ENCODE results near the gene RNASE11. TPM values are rescaled to one million over a fixed set of nuclear protein-coding genes. Genes with fewer than 3 reads are reported as not detected.
"Not testable (repeated sequence)": the region's sequence is repeated elsewhere in the genome, so short reads cannot be mapped to it uniquely, and the experiment has no call there.

Gene RNASE11
- total RNA-seq, 1 experiment from 2014 or later = not detected

DNA sequence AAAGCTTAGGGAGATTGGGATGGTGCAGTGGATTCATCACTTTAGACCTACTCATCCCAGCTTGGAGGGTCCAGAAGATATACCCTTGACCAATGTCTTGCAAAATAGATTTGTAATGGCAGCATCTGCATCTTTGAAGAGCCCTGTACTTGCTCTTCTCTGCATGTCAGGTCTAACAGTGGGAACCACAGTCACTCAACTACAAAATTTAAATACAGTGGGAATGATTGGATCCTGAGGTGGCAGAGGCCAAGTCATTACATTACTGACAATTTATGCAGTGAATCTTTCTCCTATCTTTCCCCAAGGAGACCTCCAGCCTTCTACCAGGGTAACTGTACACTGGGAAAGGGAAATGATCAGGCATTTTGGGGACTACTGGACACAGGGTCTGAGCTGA, 18.7 kb downstream of the RNASE11 start:
- intact Hi-C loops (cut with micrococcal nuclease; ENCODE audit: unreplicated experiment) = no loop called here
- Histone ChIP-seq H3K4me1 (no peaks in the 10 kb centered on the region), H3K4me3 (ENCODE audit: low read depth, low read length) (no peak overlapping the region), H3K9me3 (peaks cover 2% of the 10 kb centered on the region; the same call in 1 of the 2 replicates), H3K27me3 (replicated peaks; ENCODE audit: control insufficient read depth, insufficient read depth, low read length) (no peaks in the 10 kb centered on the region), H3K36me3 (ENCODE audit: control insufficient read depth, insufficient read depth, low read length) (no peaks in the 10 kb centered on the region)
- Mint-ChIP-seq H3K27ac (ENCODE audit: unreplicated experiment) (no peak overlapping the region), H3K36me3 (ENCODE audit: insufficient read depth, unreplicated experiment) (no peaks in the 10 kb centered on the region), H3K4me1 (ENCODE audit: low read depth, unreplicated experiment) (no peaks in the 10 kb centered on the region), H3K4me3 (ENCODE audit: unreplicated experiment) (no peak overlapping the region), H3K9me3 (ENCODE audit: unreplicated experiment) (no peaks in the 10 kb centered on the region), H3K27me3 (ENCODE audit: insufficient read depth, unreplicated experiment) (peaks cover 3% of the 10 kb centered on the region)
- CTCF ChIA-PET = no interaction called here
- POLR2A ChIA-PET = no interaction called here
- BruUV-seq (replicated peaks) = no TSS peak
- no peak for DNase-seq
- TF ChIP-seq, protein P1, sequence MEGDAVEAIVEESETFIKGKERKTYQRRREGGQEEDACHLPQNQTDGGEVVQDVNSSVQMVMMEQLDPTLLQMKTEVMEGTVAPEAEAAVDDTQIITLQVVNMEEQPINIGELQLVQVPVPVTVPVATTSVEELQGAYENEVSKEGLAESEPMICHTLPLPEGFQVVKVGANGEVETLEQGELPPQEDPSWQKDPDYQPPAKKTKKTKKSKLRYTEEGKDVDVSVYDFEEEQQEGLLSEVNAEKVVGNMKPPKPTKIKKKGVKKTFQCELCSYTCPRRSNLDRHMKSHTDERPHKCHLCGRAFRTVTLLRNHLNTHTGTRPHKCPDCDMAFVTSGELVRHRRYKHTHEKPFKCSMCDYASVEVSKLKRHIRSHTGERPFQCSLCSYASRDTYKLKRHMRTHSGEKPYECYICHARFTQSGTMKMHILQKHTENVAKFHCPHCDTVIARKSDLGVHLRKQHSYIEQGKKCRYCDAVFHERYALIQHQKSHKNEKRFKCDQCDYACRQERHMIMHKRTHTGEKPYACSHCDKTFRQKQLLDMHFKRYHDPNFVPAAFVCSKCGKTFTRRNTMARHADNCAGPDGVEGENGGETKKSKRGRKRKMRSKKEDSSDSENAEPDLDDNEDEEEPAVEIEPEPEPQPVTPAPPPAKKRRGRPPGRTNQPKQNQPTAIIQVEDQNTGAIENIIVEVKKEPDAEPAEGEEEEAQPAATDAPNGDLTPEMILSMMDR (IDR thresholded peaks at IDR 0.05; ENCODE audit: insufficient read depth in 1 of 2, low read depth in 1 of 2, low read length in 1 of 2, severe bottlenecking in 1 of 2, unreplicated experiment in 1 of 2) = no peak

DNA sequence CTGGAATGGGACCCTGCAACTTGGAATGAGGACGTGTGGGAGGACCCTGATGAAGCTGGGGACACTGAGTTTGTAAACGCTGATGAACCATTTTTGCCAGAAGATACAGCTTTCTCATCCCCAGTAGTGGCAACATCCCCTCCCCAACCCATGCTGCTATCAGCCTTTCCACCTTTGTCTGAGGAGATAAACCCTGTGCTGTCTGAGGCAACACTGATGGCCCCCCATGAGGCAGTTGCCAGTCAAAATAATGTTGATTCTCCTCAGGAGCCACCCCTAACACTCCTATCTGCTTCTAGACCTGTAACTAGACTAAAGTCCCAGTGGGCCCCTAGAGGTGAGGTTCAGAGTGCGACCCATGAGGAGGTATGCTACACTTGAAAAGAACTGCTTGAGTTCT, 19.4 kb downstream of the RNASE11 start:
- TF ChIP-seq, protein P1 (IDR thresholded peaks at IDR 0.05; ENCODE audit: insufficient read depth in 1 of 2, low read depth in 1 of 2, low read length in 1 of 2, severe bottlenecking in 1 of 2, unreplicated experiment in 1 of 2) = no peak
- Mint-ChIP-seq H3K36me3 (ENCODE audit: insufficient read depth, unreplicated experiment) (no peaks in the 10 kb centered on the region), H3K4me1 (ENCODE audit: low read depth, unreplicated experiment) (no peaks in the 10 kb centered on the region), H3K27ac (ENCODE audit: unreplicated experiment) (no peak overlapping the region), H3K27me3 (ENCODE audit: insufficient read depth, unreplicated experiment) (peaks cover 3% of the 10 kb centered on the region), H3K4me3 (ENCODE audit: unreplicated experiment) (no peak overlapping the region), H3K9me3 (ENCODE audit: unreplicated experiment) (no peaks in the 10 kb centered on the region)
- intact Hi-C loops (cut with micrococcal nuclease; ENCODE audit: unreplicated experiment) = no loop called here
- ChIA-PET CTCF (no interaction called here), POLR2A (no interaction called here)
- no peaks in the 10 kb centered on the region for H3K36me3 ChIP-seq (ENCODE audit: control insufficient read depth, insufficient read depth, low read length)
- H3K4me1 ChIP-seq = no peaks in the 10 kb centered on the region
- H3K9me3 ChIP-seq = 0 out of 2 replicates have a peak, but pooled peaks cover 2% of the 10 kb centered on the region
- H3K27me3 ChIP-seq (replicated peaks; ENCODE audit: control insufficient read depth, insufficient read depth, low read length) = no peaks in the 10 kb centered on the region
- no peak for DNase-seq
- no peak overlapping the region for H3K4me3 ChIP-seq (ENCODE audit: low read depth, low read length)
- BruUV-seq (replicated peaks) = no TSS peak

DNA sequence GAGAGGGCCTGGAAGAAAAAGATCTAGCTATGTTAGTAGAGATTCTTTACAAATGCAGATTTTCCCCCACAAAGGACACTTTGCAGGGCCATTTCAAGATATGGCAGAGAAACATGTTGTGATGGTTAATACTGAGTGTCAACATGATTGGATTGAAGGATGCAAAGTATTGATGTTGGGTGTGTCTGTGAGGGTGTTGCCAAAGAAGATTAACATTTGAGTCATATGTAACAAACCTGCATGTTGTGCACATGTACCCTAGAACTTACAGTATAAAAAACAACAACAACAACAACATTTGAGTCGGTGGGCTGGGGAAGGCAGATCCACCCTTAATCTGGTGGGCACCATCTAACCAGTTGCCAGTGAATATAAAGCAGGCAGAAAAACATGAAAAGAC, 20.6 kb downstream of the RNASE11 start:
- H3K36me3 ChIP-seq (ENCODE audit: control insufficient read depth, insufficient read depth, low read length); POLR2A ChIA-PET; H3K4me1 Mint-ChIP-seq (ENCODE audit: low read depth, unreplicated experiment); H3K9me3 ChIP-seq; H3K4me1 ChIP-seq; intact Hi-C loops (cut with micrococcal nuclease; ENCODE audit: unreplicated experiment); CTCF ChIA-PET; H3K27ac Mint-ChIP-seq (ENCODE audit: unreplicated experiment); BruUV-seq (replicated peaks); H3K27me3 Mint-ChIP-seq (ENCODE audit: insufficient read depth, unreplicated experiment); H3K4me3 ChIP-seq (ENCODE audit: low read depth, low read length); H3K27me3 ChIP-seq (replicated peaks; ENCODE audit: control insufficient read depth, insufficient read depth, low read length); H3K9me3 Mint-ChIP-seq (ENCODE audit: unreplicated experiment); H3K36me3 Mint-ChIP-seq (ENCODE audit: insufficient read depth, unreplicated experiment); H3K4me3 Mint-ChIP-seq (ENCODE audit: unreplicated experiment); DNase-seq: not testable (repeated sequence)

DNA sequence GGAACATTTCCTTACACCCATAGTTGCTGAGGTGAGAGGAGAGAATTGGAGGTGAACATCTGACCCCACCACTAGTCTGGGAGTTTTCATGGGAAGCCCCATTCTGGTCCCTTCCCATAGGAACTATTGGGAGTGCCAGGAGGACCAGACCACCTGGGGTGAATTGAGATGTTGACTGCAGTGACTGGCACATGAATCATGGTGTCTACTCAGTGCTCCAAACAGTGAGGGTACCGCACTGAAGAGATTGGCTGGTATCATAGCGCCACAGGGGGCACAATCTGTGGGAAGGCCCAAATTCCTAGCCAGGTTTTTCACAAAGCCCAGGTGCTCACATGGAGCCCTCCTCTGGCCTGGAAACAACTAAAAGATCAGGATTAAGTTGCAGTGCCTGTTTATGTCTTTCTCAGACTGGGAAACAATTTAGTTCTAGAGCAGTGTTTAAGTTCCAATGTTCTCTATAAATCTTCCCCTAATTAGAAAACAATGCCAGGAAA, 23.3 kb downstream of the RNASE11 start:
- H3K36me3 Mint-ChIP-seq (ENCODE audit: insufficient read depth, unreplicated experiment) = no peaks in the 10 kb centered on the region
- BruUV-seq (replicated peaks) = no TSS peak
- H3K27me3 Mint-ChIP-seq (ENCODE audit: insufficient read depth, unreplicated experiment) = peaks cover 3% of the 10 kb centered on the region
- H3K36me3 ChIP-seq (ENCODE audit: control insufficient read depth, insufficient read depth, low read length) = no peaks in the 10 kb centered on the region
- H3K27ac Mint-ChIP-seq (ENCODE audit: unreplicated experiment) = no peak overlapping the region
- H3K4me1 ChIP-seq = no peaks in the 10 kb centered on the region
- TF ChIP-seq, protein P1 (IDR thresholded peaks at IDR 0.05; ENCODE audit: insufficient read depth in 1 of 2, low read depth in 1 of 2, low read length in 1 of 2, severe bottlenecking in 1 of 2, unreplicated experiment in 1 of 2) = no peak
- ChIA-PET CTCF (no interaction called here), POLR2A (no interaction called here)
- 0 out of 2 replicates have a peak, but pooled peaks cover 2% of the 10 kb centered on the region for H3K9me3 ChIP-seq
- H3K4me3 Mint-ChIP-seq (ENCODE audit: unreplicated experiment) = no peak overlapping the region
- H3K9me3 Mint-ChIP-seq (ENCODE audit: unreplicated experiment) = no peaks in the 10 kb centered on the region
- intact Hi-C loops (cut with micrococcal nuclease; ENCODE audit: unreplicated experiment) = no loop called here
- no peaks in the 10 kb centered on the region for H3K4me1 Mint-ChIP-seq (ENCODE audit: low read depth, unreplicated experiment)
- no peaks in the 10 kb centered on the region for H3K27me3 ChIP-seq (replicated peaks; ENCODE audit: control insufficient read depth, insufficient read depth, low read length)
- H3K4me3 ChIP-seq (ENCODE audit: low read depth, low read length) = no peak overlapping the region
- no peak for DNase-seq

Measured in Caco-2 (cell line).